Stimulated activated CD8-positive, alpha-beta memory T cell treated with anti-CD3 and anti-CD28 coated beads, Interleukin-12 subunit alpha, Interleukin-12 subunit beta, amount 100 ng/mL, for 1 hour (primary cell): ENCODE data around the gene TNFRSF1A.
A peak's percentile ranks its signal among the peaks of the same experiment; 100 is the strongest.
"Not testable (repeated sequence)": the region's sequence is repeated elsewhere in the genome, so short reads cannot be mapped to it uniquely, and the experiment has no call there.

Experiments
- DNase-seq: peaks from one replicate; pipeline ENCODE4 v3.0.0-alpha.2; 2020; ENCODE audit warnings: low read depth

TNFRSF1A gene

GRCh38 chr12:6302621-6303020 is 39.3 kb downstream of the TNFRSF1A start:
- no peak for DNase-seq

GRCh38 chr12:6301721-6302120 is 40.2 kb downstream of the TNFRSF1A start:
- DNase-seq = no peak

GRCh38 chr12:6297170-6297569 is 44.7 kb downstream of the TNFRSF1A start:
- no peak for DNase-seq

- no peak for DNase-seq
These were observed 46.6 kb downstream of the TNFRSF1A start for GRCh38 chr12:6295094-6295811.

GRCh38 chr12:6294156-6295093 is 47.5 kb downstream of the TNFRSF1A start:
- no peak for DNase-seq

GRCh38 chr12:6292606-6293005 is 49.3 kb downstream of the TNFRSF1A start:
- no peak for DNase-seq

- DNase-seq = not testable (repeated sequence)
These were observed 52.0 kb downstream of the TNFRSF1A start for GRCh38 chr12:6289906-6290305.

GRCh38 chr12:6289081-6289480 is 52.8 kb downstream of the TNFRSF1A start:
- DNase-seq = not testable (repeated sequence)

GRCh38 chr12:6288235-6288634 is 53.6 kb downstream of the TNFRSF1A start:
- no peak for DNase-seq

- DNase-seq = no peak
These were observed 56.2 kb downstream of the TNFRSF1A start for GRCh38 chr12:6285532-6286306.

- DNase-seq = peak; percentile 42
These were observed 56.8 kb downstream of the TNFRSF1A start for GRCh38 chr12:6285063-6285477.

- DNase-seq = no peak
These were observed 57.6 kb downstream of the TNFRSF1A start for GRCh38 chr12:6284273-6284672.

GRCh38 chr12:6282453-6282840 is 59.4 kb downstream of the TNFRSF1A start:
- no peak for DNase-seq

GRCh38 chr12:6281081-6281809 is 60.6 kb downstream of the TNFRSF1A start:
- DNase-seq = no peak

GRCh38 chr12:6280672-6281071 is 61.2 kb downstream of the TNFRSF1A start:
- no peak for DNase-seq

- DNase-seq = no peak
These were observed 61.8 kb downstream of the TNFRSF1A start for GRCh38 chr12:6280053-6280469.

- no peak for DNase-seq
These were observed 62.2 kb downstream of the TNFRSF1A start for GRCh38 chr12:6279631-6280030.

GRCh38 chr12:6279256-6279628 is 62.6 kb downstream of the TNFRSF1A start:
- DNase-seq = no peak
